ENCODE measurements around the gene MGAT4A. TPM values are rescaled to one million over a fixed set of nuclear protein-coding genes. Genes with fewer than 3 reads are reported as not detected.
"Not testable (repeated sequence)": the region's sequence is repeated elsewhere in the genome, so short reads cannot be mapped to it uniquely, and the experiment has no call there.

MGAT4A gene
- polyA plus RNA-seq, 4 donors = 30.0 to 35.1 (median 33.0) TPM

GRCh38 chr2:98759827-98760625, 29.1 kb upstream of the MGAT4A start:
- DNase-seq (ENCODE audit: low read depth in 4 of 4, low spot score in 3 of 4) = no peak

DNA sequence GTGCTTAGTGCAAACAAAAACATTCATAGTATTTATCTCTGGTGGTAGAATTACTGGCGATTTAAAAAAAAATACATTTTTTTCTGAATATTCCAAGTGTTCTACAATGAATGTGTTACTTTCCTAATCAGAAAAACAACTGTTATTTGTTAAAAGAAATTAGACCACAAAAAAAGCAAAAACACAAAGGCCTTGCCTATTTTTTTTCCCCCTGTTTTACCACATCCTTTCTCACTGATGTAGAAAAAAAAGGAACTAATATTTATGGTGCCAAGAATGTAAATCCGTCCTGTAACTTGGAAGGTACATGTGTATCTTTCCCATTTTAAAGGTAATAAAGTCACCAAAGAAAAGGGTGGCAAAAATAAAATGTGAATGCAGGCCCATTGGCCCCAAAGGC, 28.4 kb upstream of the MGAT4A start:
- DNase-seq (ENCODE audit: low read depth in 4 of 4, low spot score in 3 of 4) = no peak

- no peak for DNase-seq (ENCODE audit: low read depth in 4 of 4, low spot score in 3 of 4)
Measured at GRCh38 chr2:98757904-98758421, 27.0 kb upstream of the MGAT4A start.

GRCh38 chr2:98753801-98754200, 22.9 kb upstream of the MGAT4A start:
- DNase-seq (ENCODE audit: low read depth in 4 of 4, low spot score in 3 of 4) = no peak

DNA sequence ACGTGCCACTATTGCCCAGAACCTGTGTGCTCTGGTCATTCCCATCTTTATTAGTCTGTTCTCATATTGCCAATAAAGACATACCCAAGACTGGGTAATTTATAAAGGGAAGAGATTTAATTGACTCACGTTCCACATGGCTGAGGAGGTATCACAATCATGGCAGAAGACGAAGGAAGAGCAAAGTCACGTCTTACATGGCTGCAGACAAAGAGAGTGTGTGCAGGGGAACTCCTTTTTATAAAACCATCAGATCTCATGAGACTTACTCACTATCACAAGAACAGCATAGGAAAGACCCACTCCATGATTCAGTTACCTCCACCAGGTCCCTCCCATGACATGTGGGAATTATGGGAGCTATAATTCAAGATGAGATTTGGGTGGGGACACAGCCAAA, 21.8 kb upstream of the MGAT4A start:
- not testable (repeated sequence) for DNase-seq (ENCODE audit: low read depth in 4 of 4, low spot score in 3 of 4)

GRCh38 chr2:98751748-98752147, 20.8 kb upstream of the MGAT4A start:
- no peak for DNase-seq (ENCODE audit: low read depth in 4 of 4, low spot score in 3 of 4)

GRCh38 chr2:98750593-98751282, 19.8 kb upstream of the MGAT4A start:
- no peak for DNase-seq (ENCODE audit: low read depth in 4 of 4, low spot score in 3 of 4)

GRCh38 chr2:98749066-98749450, 18.1 kb upstream of the MGAT4A start:
- no peak for DNase-seq (ENCODE audit: low read depth in 4 of 4, low spot score in 3 of 4)

GRCh38 chr2:98748292-98749065, 17.5 kb upstream of the MGAT4A start:
- no peak for DNase-seq (ENCODE audit: low read depth in 4 of 4, low spot score in 3 of 4)

DNA sequence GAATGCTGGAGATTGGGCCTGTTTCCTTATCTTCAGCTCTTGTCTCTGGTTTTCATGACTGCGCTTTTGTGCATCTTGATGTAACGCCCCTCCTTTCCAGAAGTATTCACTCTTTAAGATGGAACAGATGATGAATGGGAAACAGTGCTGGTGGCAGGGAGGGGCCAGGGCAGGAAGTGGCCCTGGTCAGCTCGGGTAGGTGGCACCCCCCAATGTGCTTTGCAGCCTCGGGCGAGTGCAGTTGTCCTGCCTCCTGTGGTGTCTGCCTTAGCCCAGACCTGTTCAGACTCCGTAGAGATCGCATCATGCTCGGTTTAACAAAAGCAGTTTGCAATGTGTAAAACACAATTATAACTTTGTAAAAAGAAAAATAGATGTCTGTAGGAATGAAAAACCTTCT, 17.0 kb upstream of the MGAT4A start:
- no peak for DNase-seq (ENCODE audit: low read depth in 4 of 4, low spot score in 3 of 4)

DNA sequence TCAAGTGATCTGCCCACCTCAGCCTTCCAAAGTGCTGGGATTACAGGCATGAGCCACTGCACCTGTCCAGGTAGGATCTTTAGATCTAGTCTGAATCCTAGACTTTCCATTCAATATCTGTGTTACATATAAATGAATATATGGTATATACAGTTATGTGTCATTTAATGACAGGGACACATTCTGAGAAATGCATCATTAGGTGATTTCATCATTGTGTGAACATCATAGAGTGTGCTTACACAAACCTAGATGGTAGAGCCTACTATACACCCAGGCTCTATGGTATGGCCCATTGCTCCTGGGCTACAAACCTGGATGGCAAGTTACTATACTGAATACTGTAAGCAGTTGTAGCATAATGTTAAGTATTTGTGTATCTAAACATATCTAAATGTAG, 15.5 kb upstream of the MGAT4A start:
- no peak for DNase-seq (ENCODE audit: low read depth in 4 of 4, low spot score in 3 of 4)

DNA sequence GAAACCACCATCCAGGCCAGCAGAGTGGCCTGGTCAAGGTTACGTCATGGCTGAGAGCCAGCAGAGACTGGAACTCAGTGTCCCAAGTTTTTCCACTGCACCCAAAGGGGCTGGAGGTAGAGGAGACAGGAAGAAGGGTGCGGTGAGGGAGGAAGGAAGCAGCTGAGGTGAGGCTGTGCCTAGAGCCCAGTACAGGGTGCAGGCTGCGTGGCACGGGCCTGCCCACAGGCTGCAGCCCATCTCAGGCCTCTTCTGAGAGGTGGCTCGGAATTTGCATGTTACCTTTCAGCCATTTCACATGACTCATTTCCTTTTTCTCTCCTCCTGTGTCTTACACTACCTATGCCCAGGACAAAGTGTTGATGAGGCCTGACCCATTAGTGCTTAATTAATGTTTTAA, 13.7 kb upstream of the MGAT4A start:
- no peak for DNase-seq (ENCODE audit: low read depth in 4 of 4, low spot score in 3 of 4)

- DNase-seq (ENCODE audit: low read depth in 4 of 4, low spot score in 3 of 4) = no peak
Measured at GRCh38 chr2:98743835-98744234, 12.9 kb upstream of the MGAT4A start.

DNA sequence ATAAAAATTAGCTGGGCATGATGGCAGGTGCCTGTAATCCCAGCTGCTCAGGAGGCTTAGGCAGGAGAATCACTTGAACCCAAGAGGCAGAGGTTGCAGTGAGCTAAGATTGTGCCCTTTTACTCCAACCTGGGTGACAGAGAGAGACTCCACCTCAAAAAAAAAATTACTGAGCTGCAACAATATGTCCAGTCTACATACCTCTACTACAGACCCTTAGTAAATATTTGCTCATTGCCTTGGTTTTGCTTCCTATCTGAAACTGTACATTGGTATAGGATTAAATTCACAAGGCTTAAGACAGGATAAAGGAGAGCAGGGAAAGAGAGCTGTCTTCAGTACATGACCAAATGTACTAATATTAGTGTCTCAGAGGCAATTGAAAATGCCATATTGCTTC, 8.1 kb upstream of the MGAT4A start:
- no peak for DNase-seq (ENCODE audit: low read depth in 4 of 4, low spot score in 3 of 4)

DNA sequence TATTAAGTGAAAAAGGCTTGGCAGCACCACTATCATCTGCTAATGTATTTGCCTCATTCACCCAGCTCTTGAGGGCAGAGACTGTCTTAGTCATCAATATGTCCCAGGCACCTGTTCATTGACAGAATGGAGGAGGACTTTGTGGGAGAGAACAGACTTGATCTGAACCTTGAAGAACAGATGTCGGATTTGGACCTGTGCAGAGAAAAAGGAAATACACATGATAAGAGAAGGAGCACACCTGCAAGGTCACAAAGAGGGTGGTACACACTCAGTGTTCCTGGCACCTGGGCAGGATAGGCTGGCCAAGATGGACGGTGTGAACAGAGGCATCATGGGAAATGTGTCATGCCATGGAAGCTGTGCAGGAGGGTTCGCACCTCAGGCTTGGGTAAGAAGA, 7.4 kb upstream of the MGAT4A start:
- no peak for DNase-seq (ENCODE audit: low read depth in 4 of 4, low spot score in 3 of 4)

- no peak for DNase-seq (ENCODE audit: low read depth in 4 of 4, low spot score in 3 of 4)
Measured at GRCh38 chr2:98737848-98738247, 6.9 kb upstream of the MGAT4A start.

- DNase-seq (ENCODE audit: low read depth in 4 of 4, low spot score in 3 of 4) = no peak
Measured at GRCh38 chr2:98736464-98736889, 5.5 kb upstream of the MGAT4A start.

DNA sequence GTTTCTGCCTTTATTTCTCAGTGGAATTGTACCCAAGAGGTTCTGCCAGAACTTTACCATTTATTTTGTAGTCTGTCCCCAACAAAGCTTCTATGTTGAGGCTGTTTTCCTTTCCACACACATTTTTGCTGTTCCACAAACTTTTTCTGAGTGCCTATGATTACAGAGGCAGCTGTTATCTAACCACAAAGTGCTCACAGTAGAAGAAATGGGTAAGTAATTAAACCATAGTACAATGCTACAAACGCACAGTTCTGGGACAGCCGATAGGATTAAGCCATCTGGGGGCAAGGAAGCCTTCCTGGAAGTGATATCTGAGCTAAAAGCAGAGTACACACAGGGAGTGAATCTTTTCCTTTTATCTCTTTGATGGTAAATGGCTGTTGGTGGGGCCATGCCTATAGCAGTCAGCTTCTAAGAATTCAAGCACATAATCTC, 3.9 kb upstream of the MGAT4A start:
- DNase-seq (ENCODE audit: low read depth in 4 of 4, low spot score in 3 of 4) = no peak

DNA sequence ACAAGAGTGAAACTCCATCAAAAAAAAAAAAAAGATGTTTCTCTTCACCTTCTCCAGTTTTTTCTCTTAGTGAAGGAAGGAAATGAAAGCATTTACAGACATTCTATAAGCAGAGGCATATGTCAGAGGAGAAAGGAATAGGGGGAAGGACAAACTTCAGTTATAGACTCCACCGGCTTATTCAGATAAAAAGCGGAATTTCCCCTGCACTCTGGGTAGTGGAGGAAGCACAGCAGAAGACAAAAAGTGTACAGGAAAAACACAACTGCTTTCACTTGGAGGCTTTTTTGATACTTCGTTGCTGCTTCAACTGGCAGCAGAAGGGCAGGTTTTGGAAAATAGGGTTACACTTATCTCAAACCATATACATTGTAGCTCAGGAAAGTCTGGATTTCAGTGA, 3.2 kb upstream of the MGAT4A start:
- DNase-seq (ENCODE audit: low read depth in 4 of 4, low spot score in 3 of 4) = no peak

GRCh38 chr2:98732430-98733051, 1.6 kb upstream of the MGAT4A start:
- DNase-seq (ENCODE audit: low read depth in 4 of 4, low spot score in 3 of 4) = no peak

DNA sequence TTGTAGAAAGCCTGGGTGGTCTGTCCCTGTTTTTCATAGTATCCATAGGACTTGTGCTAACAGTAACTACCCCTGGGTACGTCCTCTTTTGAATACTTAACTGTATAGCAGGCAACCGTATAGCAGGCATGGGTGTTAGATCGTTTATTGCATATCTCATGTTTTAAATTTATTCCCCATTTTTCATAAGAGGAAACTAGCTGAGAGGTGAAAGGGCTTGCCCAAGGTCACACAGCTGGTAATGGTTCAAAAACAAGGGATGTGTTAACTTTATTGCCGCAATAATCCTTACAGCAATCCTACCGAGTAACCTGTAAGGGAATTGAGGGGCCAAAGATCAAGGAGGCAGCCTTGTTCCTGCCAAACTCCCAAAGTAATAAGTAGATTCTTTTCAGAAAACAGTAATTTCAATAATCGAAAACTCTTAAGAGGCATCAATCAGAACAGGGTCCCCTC, 990 bp upstream of the MGAT4A start:
- peak in 1 of 4 donors; percentile 8 for DNase-seq (ENCODE audit: low read depth in 4 of 4, low spot score in 3 of 4)
